Measurements from ENCODE around the gene GCNA. TPM values are rescaled to one million over a fixed set of nuclear protein-coding genes. Genes with fewer than 3 reads are reported as not detected.

The GCNA gene
- total and polyA plus RNA-seq, 2 of the 13 experiments (the other 11 are each of a cell fraction or from before 2014, with no cell fraction given): 0.38 to 0.66 TPM

DNA sequence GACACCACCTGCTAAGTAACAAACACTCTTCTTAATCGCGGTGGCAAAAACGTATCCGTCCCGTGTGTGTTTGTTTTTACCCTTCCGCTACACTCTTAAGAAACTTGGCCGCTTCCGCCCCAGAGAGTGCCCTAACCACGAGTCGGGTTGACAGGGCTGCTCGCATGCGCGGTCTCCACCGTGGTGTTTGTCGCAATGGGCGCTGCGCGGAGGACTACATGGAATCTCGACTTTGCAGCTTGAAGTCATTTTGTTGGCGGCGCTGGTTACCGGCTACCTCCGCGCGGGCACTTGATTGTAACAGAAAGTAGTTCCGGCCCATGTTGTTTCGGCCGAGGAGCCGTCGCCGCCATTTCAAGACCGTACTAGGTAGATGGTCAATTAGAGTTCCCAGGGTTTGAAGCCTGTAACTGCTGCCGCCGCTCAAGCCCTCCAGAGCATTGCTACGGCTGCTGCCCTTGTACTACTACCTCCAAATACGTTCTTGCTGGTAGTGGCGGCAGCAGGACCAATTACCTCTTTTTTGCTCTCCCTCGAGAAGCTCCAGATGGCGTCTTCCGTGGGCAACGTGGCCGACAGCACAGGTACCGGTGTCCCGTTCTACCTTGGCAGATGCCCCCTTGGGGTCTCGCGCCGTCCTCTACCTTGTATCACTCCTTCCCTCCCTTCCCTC is 45.3 kb upstream of the GCNA start, which contains the start of gene OGT (continued):
- TF ChIP-seq ETV5 (CRISPR knock-in tag; IDR thresholded peaks at IDR 0.05; ENCODE audit: borderline replicate concordance) (peak; percentile 72), ZNF646 (CRISPR knock-in tag; IDR thresholded peaks at IDR 0.05) (peak; percentile 63; the same call in 1 of the 2 replicates), STAT5B (CRISPR knock-in tag; IDR thresholded peaks at IDR 0.05) (no peak), ZNF225 (CRISPR knock-in tag; IDR thresholded peaks at IDR 0.05) (no peak; the same call in 1 of the 2 replicates), CENPX (CRISPR knock-in tag; IDR thresholded peaks at IDR 0.05) (no peak), ADNP (CRISPR knock-in tag; IDR thresholded peaks at IDR 0.05) (no peak), KLF16 (CRISPR knock-in tag; IDR thresholded peaks at IDR 0.05) (peak in 1 of 2 experiments; percentile 76; a peak in 2 of 4 replicates), NCOR1 (IDR thresholded peaks at IDR 0.05; ENCODE audit: borderline replicate concordance, low read length) (0 out of 2 replicates have a peak, but pooled peaks have one; percentile 30), ZNF331 (CRISPR knock-in tag; IDR thresholded peaks at IDR 0.05) (no peak; the same call in 1 of the 2 replicates), EED (CRISPR knock-in tag; IDR thresholded peaks at IDR 0.05) (no peak), ZNF138 (CRISPR knock-in tag; IDR thresholded peaks at IDR 0.05; ENCODE audit: low read depth) (no peak), NFIB (CRISPR knock-in tag; IDR thresholded peaks at IDR 0.05; ENCODE audit: borderline replicate concordance) (no peak), CBFB (CRISPR knock-in tag; IDR thresholded peaks at IDR 0.05) (no peak), PPARG (CRISPR knock-in tag; conservative IDR thresholded peaks at IDR 0.05) (peak; percentile 64), EZH2 (conservative IDR thresholded peaks at IDR 0.05; ENCODE audit: low read depth, low read length) (no peak), CENPBD1 (CRISPR knock-in tag; IDR thresholded peaks at IDR 0.05; ENCODE audit: borderline replicate concordance, low read depth) (no peak), ZSCAN9 (CRISPR knock-in tag; IDR thresholded peaks at IDR 0.05; ENCODE audit: borderline replicate concordance) (peak; percentile 52; the same call in 1 of the 2 replicates), ZNF878 (CRISPR knock-in tag; IDR thresholded peaks at IDR 0.05) (peak; percentile 35; the same call in 1 of the 2 replicates)
- TF ChIP-seq, protein P1, sequence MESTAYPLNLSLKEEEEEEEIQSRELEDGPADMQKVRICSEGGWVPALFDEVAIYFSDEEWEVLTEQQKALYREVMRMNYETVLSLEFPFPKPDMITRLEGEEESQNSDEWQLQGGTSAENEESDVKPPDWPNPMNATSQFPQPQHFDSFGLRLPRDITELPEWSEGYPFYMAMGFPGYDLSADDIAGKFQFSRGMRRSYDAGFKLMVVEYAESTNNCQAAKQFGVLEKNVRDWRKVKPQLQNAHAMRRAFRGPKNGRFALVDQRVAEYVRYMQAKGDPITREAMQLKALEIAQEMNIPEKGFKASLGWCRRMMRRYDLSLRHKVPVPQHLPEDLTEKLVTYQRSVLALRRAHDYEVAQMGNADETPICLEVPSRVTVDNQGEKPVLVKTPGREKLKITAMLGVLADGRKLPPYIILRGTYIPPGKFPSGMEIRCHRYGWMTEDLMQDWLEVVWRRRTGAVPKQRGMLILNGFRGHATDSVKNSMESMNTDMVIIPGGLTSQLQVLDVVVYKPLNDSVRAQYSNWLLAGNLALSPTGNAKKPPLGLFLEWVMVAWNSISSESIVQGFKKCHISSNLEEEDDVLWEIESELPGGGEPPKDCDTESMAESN (CRISPR knock-in tag; conservative IDR thresholded peaks at IDR 0.05): 0 out of 2 replicates have a peak, but pooled peaks have one; percentile 40
- TF ChIP-seq, protein P2, sequence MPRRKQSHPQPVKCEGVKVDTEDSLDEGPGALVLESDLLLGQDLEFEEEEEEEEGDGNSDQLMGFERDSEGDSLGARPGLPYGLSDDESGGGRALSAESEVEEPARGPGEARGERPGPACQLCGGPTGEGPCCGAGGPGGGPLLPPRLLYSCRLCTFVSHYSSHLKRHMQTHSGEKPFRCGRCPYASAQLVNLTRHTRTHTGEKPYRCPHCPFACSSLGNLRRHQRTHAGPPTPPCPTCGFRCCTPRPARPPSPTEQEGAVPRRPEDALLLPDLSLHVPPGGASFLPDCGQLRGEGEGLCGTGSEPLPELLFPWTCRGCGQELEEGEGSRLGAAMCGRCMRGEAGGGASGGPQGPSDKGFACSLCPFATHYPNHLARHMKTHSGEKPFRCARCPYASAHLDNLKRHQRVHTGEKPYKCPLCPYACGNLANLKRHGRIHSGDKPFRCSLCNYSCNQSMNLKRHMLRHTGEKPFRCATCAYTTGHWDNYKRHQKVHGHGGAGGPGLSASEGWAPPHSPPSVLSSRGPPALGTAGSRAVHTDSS (CRISPR knock-in tag; conservative IDR thresholded peaks at IDR 0.05): no peak
